Endothelial cell of umbilical vein (primary cell): ENCODE results near the gene PNMA8A. TPM values are rescaled to one million over a fixed set of nuclear protein-coding genes. Genes with fewer than 3 reads are reported as not detected.
A peak's percentile ranks its signal among the peaks of the same experiment; 100 is the strongest.

ENCODE experiments used
- BruUV-seq: library from RNA; stranded (reverse); fragments of 400-500 nt; replicated peaks from 2 replicates; lab custom pipeline; 2021; lab: Mats Ljungman, UMichigan
- CTCF ChIA-PET: fragments of 300-600, 350-600 bp; sonication (Branson Sonifier 250); formaldehyde crosslinking; loops from one replicate; lab custom pipeline; 2021; ENCODE audit warnings: antibody characterized with exemption, inconsistent platforms; lab: Charles Lee
- POLR2A ChIA-PET: fragments of 300-600, 350-600 bp; sonication (Branson Sonifier 250); formaldehyde crosslinking; loops from one replicate; lab custom pipeline; 2021; ENCODE audit warnings: antibody characterized with exemption, inconsistent platforms; lab: Charles Lee
- DNase-seq: peaks from one replicate; pipeline ENCODE4 v3.0.0-alpha.2; 2011; ENCODE audit warnings: low read depth, low spot score
- FAIRE-seq: peaks from 2 replicates; lab custom pipeline; 2011; peaks lifted over from hg19 to GRCh38; lab: Jason Lieb, UNC
- H2AFZ ChIP-seq: 2 replicates; pipeline ENCODE4 v1.6.0; 2012; ENCODE audit warnings: low read depth, low read length, control low read depth, inconsistent platforms
- H3K27ac ChIP-seq: 2 replicates; pipeline ENCODE4 v1.5.1; 2011; ENCODE audit warnings: low read depth, mild to moderate bottlenecking, control low read depth, low read length, moderate library complexity; ENCODE audit not compliant: insufficient read depth
- H3K27me3 ChIP-seq, 2 experiments: 2 replicates each; pipeline versions ENCODE4 v1.6.0 to v1.6.1; 2011; ENCODE audit warnings: low read length in 2 of 2, mixed read lengths in 1 of 2; ENCODE audit not compliant: control insufficient read depth in 2 of 2, insufficient read depth in 2 of 2
- H3K36me3 ChIP-seq, 2 experiments: 2 replicates in 1 of 2; 3 replicates in 1 of 2; pipeline ENCODE4 v1.5.1; 2011; ENCODE audit warnings: low read length in 2 of 2, mild to moderate bottlenecking in 1 of 2, moderate library complexity in 1 of 2; ENCODE audit not compliant: control insufficient read depth in 2 of 2, insufficient read depth in 2 of 2; ENCODE audit errors: extremely low read depth in 1 of 2
- H3K4me1 ChIP-seq: 3 replicates; pipeline ENCODE4 v1.5.1; 2011; ENCODE audit warnings: mild to moderate bottlenecking, low read length; ENCODE audit not compliant: control insufficient read depth, insufficient read depth; ENCODE audit errors: extremely low read depth
- H3K4me2 ChIP-seq: 2 replicates; pipeline ENCODE4 v1.6.1; 2011; ENCODE audit warnings: low read length, control low read depth, mixed read lengths; ENCODE audit not compliant: insufficient read depth
- H3K4me3 ChIP-seq, 3 experiments: fragments of 200-600 bp in 1 of 3; sonication (generic), shearing (Covaris generic) in 1 of 3; replicated peaks in 1 of 3; 2 replicates each; pipeline ENCODE4 v1.5.1; 2011 to 2016; ENCODE audit warnings: control low read depth in 3 of 3, low read length in 3 of 3, mild to moderate bottlenecking in 2 of 3, inconsistent platforms in 1 of 3, low read depth in 1 of 3, moderate library complexity in 1 of 3; ENCODE audit not compliant: insufficient read depth in 1 of 3
- H3K79me2 ChIP-seq: 2 replicates; pipeline ENCODE4 v1.6.0; 2012; ENCODE audit warnings: low read length, inconsistent platforms; ENCODE audit not compliant: control insufficient read depth, insufficient read depth
- H3K9ac ChIP-seq: replicated peaks from 2 replicates; pipeline ENCODE3; 2011; ENCODE audit warnings: low read length, control low read depth; ENCODE audit not compliant: insufficient read depth; ENCODE audit errors: extremely low read depth
- H3K9me1 ChIP-seq: replicated peaks from 3 replicates; pipeline ENCODE4 v1.6.0; 2011; ENCODE audit warnings: mild to moderate bottlenecking, low read length; ENCODE audit not compliant: control insufficient read depth, insufficient read depth; ENCODE audit errors: extremely low read depth
- H3K9me3 ChIP-seq: replicated peaks from 2 replicates; pipeline ENCODE4 v1.5.1; 2012; ENCODE audit warnings: low read length, inconsistent platforms; ENCODE audit not compliant: control insufficient read depth, insufficient read depth
- H4K20me1 ChIP-seq: replicated peaks from 2 replicates; pipeline ENCODE3; 2011; ENCODE audit warnings: mild to moderate bottlenecking, low read length; ENCODE audit not compliant: control insufficient read depth, insufficient read depth; ENCODE audit errors: extremely low read depth
- CTCF ChIP-seq, 2 donors: IDR thresholded peaks; 1 replicate in 1 of 2; 2 replicates in 1 of 2; pipeline ENCODE4 v1.5.1; 2011; ENCODE audit warnings: low read length in 2 of 2, mild to moderate bottlenecking in 2 of 2, moderate library complexity in 2 of 2, control low read depth in 1 of 2, inconsistent platforms in 1 of 2, low read depth in 1 of 2; ENCODE audit not compliant: insufficient read depth in 1 of 2; ENCODE audit errors: extremely low read depth in 1 of 2
- EZH2 ChIP-seq: IDR thresholded peaks from 2 replicates; pipeline ENCODE4 v1.6.1; 2012; ENCODE audit warnings: borderline replicate concordance, low read depth, mild to moderate bottlenecking, moderate library complexity, low read length, inconsistent platforms; ENCODE audit not compliant: severe bottlenecking
- FOS ChIP-seq: IDR thresholded peaks from 2 replicates; pipeline ENCODE4 v1.6.1; 2011; ENCODE audit warnings: mild to moderate bottlenecking, low read length, moderate library complexity, borderline replicate concordance; ENCODE audit not compliant: insufficient read depth
- GATA2 ChIP-seq: IDR thresholded peaks from 2 replicates; pipeline ENCODE4 v1.7.0; 2011; ENCODE audit warnings: low read depth, mild to moderate bottlenecking, moderate library complexity, mixed read lengths, low read length; ENCODE audit not compliant: insufficient read length, insufficient read depth
- JUN ChIP-seq: IDR thresholded peaks from 2 replicates; pipeline ENCODE4 v1.6.1; 2011; ENCODE audit warnings: borderline replicate concordance, low read depth; ENCODE audit not compliant: insufficient read length, insufficient read depth
- MAX ChIP-seq: IDR thresholded peaks from 2 replicates; pipeline ENCODE4 v1.6.1; 2011; ENCODE audit not compliant: insufficient read depth, insufficient read length
- MYC ChIP-seq: IDR thresholded peaks from one replicate; pipeline ENCODE4 v1.6.1; 2011; ENCODE audit warnings: mild to moderate bottlenecking, low read depth, low read length
- POLR2A ChIP-seq: IDR thresholded peaks from 2 replicates; pipeline ENCODE4 v1.6.1; 2012; ENCODE audit warnings: low read depth, mild to moderate bottlenecking, control low read depth, low read length
- POLR2AphosphoS5 ChIP-seq: IDR thresholded peaks from 2 replicates; pipeline ENCODE4 v1.6.1; 2012; ENCODE audit warnings: low read depth, mild to moderate bottlenecking, control low read depth, low read length, moderate library complexity; ENCODE audit not compliant: insufficient read depth
- dilution Hi-C: fragments of 300-500 bp; cut with MboI; formaldehyde crosslinking; loops from one replicate; pipeline ENCODE4 v1.15.0; 2019; ENCODE audit warnings: low sequenced_read_pairs; ENCODE audit not compliant: extremely low pct_ligation_motif_present
- intact Hi-C: fragments of 100-400 bp; cut with micrococcal nuclease; formaldehyde crosslinking; loops from one replicate; pipeline ENCODE4 v1.10.0; 2022
- polyA plus RNA-seq, 4 experiments: library from polyadenylated mRNA; depleted of rRNA in 3 of 4; stranded (reverse) in 3 of 4; unstranded in 1 of 4; fragments of >200 nt; gene quantifications; 2 replicates each; pipeline versions ENCODE4 v1.2.1 to v1.2.3, GENCODE V29; 2011 to 2012; ENCODE audit warnings: missing spikeins in 1 of 4
- total RNA-seq: library from RNA; stranded (reverse); gene quantifications from 2 replicates; pipeline ENCODE4 v1.2.3, GENCODE V29; 2021

Gene PNMA8A
- total and polyA plus RNA-seq, 2 donors (not counting 3 experiments of a cell fraction or from before 2014, with no cell fraction given) = 0.25 to 0.27 TPM

GRCh38 chr19:46480415-46480814 lies 9.1 kb upstream of the PNMA8A start:
- H3K4me2 ChIP-seq = no peak overlapping the region
- dilution Hi-C loops = no loop called here
- no peaks in the 10 kb centered on the region for H3K79me2 ChIP-seq
- ChIA-PET POLR2A (no interaction called here), CTCF (interaction anchor here (0.9 kb wide), 1 partner anchor 80 kb away, joined by 3 read pairs; no protein-coding TSS in a partner anchor)
- BruUV-seq = no TSS peak
- peak; percentile 16 for DNase-seq
- intact Hi-C loops = no loop called here
- no peak overlapping the region for H2AFZ ChIP-seq
- peaks cover 6% of the 10 kb centered on the region for H3K4me1 ChIP-seq
- H3K36me3 ChIP-seq = no peaks in the 10 kb centered on the region
- no peak for FAIRE-seq
- H3K27ac ChIP-seq = no peak overlapping the region
- no peaks in the 10 kb centered on the region for H4K20me1 ChIP-seq
- TF ChIP-seq EZH2 = no peak
- TF ChIP-seq CTCF (IDR thresholded peaks at IDR 0.05; ENCODE audit: extremely low read depth in 1 of 2, insufficient read depth in 1 of 2, low read depth in 1 of 2, low read length in 2 of 2) = no peak
- TF ChIP-seq GATA2 = no peak
- TF ChIP-seq POLR2A = no peak
- TF ChIP-seq POLR2AphosphoS5 = no peak
- TF ChIP-seq MAX = no peak
- no peak for TF ChIP-seq MYC
- TF ChIP-seq FOS = no peak
- no peak for TF ChIP-seq JUN
- H3K4me3 ChIP-seq = no peak overlapping the region
- no peak overlapping the region for H3K9ac ChIP-seq
- H3K9me1 ChIP-seq = no peaks in the 10 kb centered on the region
- H3K27me3 ChIP-seq = peaks cover 0 to 2% of the 10 kb centered on the region in 2 experiments
- H3K9me3 ChIP-seq = no peaks in the 10 kb centered on the region
